Keratinocyte (primary cell): ENCODE measurements around the gene GALNS. TPM values are rescaled to one million over a fixed set of nuclear protein-coding genes. Genes with fewer than 3 reads are reported as not detected.
A peak's percentile ranks its signal among the peaks of the same experiment; 100 is the strongest.

ENCODE experiments used
- DNase-seq: peaks from one replicate; pipeline ENCODE4 v3.0.0-alpha.2; 2011; ENCODE audit warnings: low read depth, missing footprints, low spot score
- FAIRE-seq: peaks from 2 replicates; lab custom pipeline; 2011; peaks lifted over from hg19 to GRCh38; lab: Jason Lieb, UNC
- H2AFZ ChIP-seq: 2 replicates; pipeline ENCODE4 v1.6.0; 2012; ENCODE audit warnings: low read length, control low read depth, inconsistent platforms; ENCODE audit not compliant: control insufficient read depth
- H3K27ac ChIP-seq: 2 replicates; pipeline ENCODE4 v1.5.1; 2011; ENCODE audit warnings: low read length; ENCODE audit not compliant: control insufficient read depth, insufficient read depth
- H3K27me3 ChIP-seq: 3 replicates; pipeline ENCODE4 v1.6.0; 2011; ENCODE audit warnings: low read length; ENCODE audit not compliant: control insufficient read depth, insufficient read depth; ENCODE audit errors: extremely low read depth
- H3K36me3 ChIP-seq, 2 experiments: 2 replicates in 1 of 2; 3 replicates in 1 of 2; pipeline ENCODE4 v1.5.1; 2011; ENCODE audit warnings: low read length in 2 of 2, mild to moderate bottlenecking in 1 of 2; ENCODE audit not compliant: control insufficient read depth in 2 of 2, insufficient read depth in 2 of 2; ENCODE audit errors: extremely low read depth in 1 of 2
- H3K4me1 ChIP-seq: 3 replicates; pipeline ENCODE4 v1.5.1; 2011; ENCODE audit warnings: low read length; ENCODE audit not compliant: control insufficient read depth, insufficient read depth; ENCODE audit errors: extremely low read depth
- H3K4me2 ChIP-seq: 3 replicates; pipeline ENCODE4 v1.6.0; 2011; ENCODE audit warnings: low read depth, low read length; ENCODE audit not compliant: control insufficient read depth, insufficient read depth; ENCODE audit errors: extremely low read depth
- H3K4me3 ChIP-seq, 3 experiments: fragments of 200-600 bp in 1 of 3; sonication (generic) in 1 of 3; 2 replicates in 2 of 3; 3 replicates in 1 of 3; pipeline ENCODE4 v1.5.1; 2011 to 2016; ENCODE audit warnings: low read length in 3 of 3, mild to moderate bottlenecking in 3 of 3, control low read depth in 2 of 3, inconsistent platforms in 1 of 3, low read depth in 1 of 3, mixed read lengths in 1 of 3, mixed run types in 1 of 3, moderate library complexity in 1 of 3; ENCODE audit not compliant: control insufficient read depth in 2 of 3, insufficient read depth in 2 of 3; ENCODE audit errors: extremely low read depth in 1 of 3
- H3K79me2 ChIP-seq: 2 replicates; pipeline ENCODE4 v1.6.0; 2012; ENCODE audit warnings: low read length; ENCODE audit not compliant: control insufficient read depth, insufficient read depth
- H3K9ac ChIP-seq: 3 replicates; pipeline ENCODE4 v1.6.0; 2011; ENCODE audit warnings: low read length; ENCODE audit not compliant: control insufficient read depth, insufficient read depth; ENCODE audit errors: extremely low read depth
- H3K9me1 ChIP-seq: 3 replicates; pipeline ENCODE4 v1.6.0; 2011; ENCODE audit warnings: low read length; ENCODE audit not compliant: control insufficient read depth, insufficient read depth; ENCODE audit errors: extremely low read depth
- H3K9me3 ChIP-seq: 2 replicates; pipeline ENCODE4 v1.5.1; 2012; ENCODE audit warnings: low read depth, low read length; ENCODE audit not compliant: control insufficient read depth
- H4K20me1 ChIP-seq: 3 replicates; pipeline ENCODE4 v1.6.0; 2011; ENCODE audit warnings: low read length; ENCODE audit not compliant: control insufficient read depth, insufficient read depth; ENCODE audit errors: extremely low read depth
- CTCF ChIP-seq, 3 experiments: IDR thresholded peaks in 1 of 3; conservative IDR thresholded peaks in 1 of 3; optimal IDR thresholded peaks in 1 of 3; 2 replicates in 2 of 3; 3 replicates in 1 of 3; pipeline versions ENCODE3 to v1.5.1; 2011; ENCODE audit warnings: low read length in 3 of 3, mild to moderate bottlenecking in 3 of 3, moderate library complexity in 2 of 3, control low read depth in 1 of 3, inconsistent platforms in 1 of 3; ENCODE audit not compliant: insufficient read depth in 2 of 3; ENCODE audit errors: extremely low read depth in 1 of 3
- EZH2 ChIP-seq: IDR thresholded peaks from one replicate; pipeline ENCODE4 v1.6.1; 2012; ENCODE audit warnings: inconsistent platforms, mild to moderate bottlenecking, low read length, moderate library complexity
- dilution Hi-C: fragments of 300-500 bp; cut with MboI; formaldehyde crosslinking; loops from one replicate; pipeline ENCODE4 v1.7.0; 2020; ENCODE audit warnings: low sequenced_read_pairs; ENCODE audit not compliant: extremely low pct_ligation_motif_present
- polyA plus RNA-seq, 5 experiments: library from polyadenylated mRNA; depleted of rRNA in 3 of 5; stranded (reverse) in 3 of 5; stranded (forward) in 1 of 5; unstranded in 1 of 5; fragments of >200 nt; gene quantifications; 1 replicate in 1 of 5; 2 replicates in 3 of 5; 3 replicates in 1 of 5; pipeline versions ENCODE4 v1.2.1 to v1.2.3, GENCODE V29; 2011 to 2012; ENCODE audit warnings: missing spikeins in 2 of 5, low read depth in 1 of 5, low replicate concordance in 1 of 5

Gene GALNS
- polyA plus RNA-seq, 1 donor (not counting 4 experiments of a cell fraction or from before 2014, with no cell fraction given) = 8.3 TPM

GRCh38 chr16:88784856-88785105, 72.0 kb downstream of the GALNS start:
- Histone ChIP-seq H3K9me1 (no peaks in the 10 kb centered on the region), H3K27me3 (peaks cover 4% of the 10 kb centered on the region), H3K27ac (peak overlapping the region; percentile 93), H3K79me2 (peaks cover 49% of the 10 kb centered on the region), H3K9me3 (no peaks in the 10 kb centered on the region), H3K4me3 (peak overlapping the region; percentile 75 to 93 (median 78)), H3K36me3 (peaks cover 0 to 2% of the 10 kb centered on the region in 2 experiments), H3K9ac (peak overlapping the region; percentile 95), H3K4me1 (peaks cover 35% of the 10 kb centered on the region), H4K20me1 (peaks cover 21% of the 10 kb centered on the region), H2AFZ (no peak overlapping the region), H3K4me2 (peak overlapping the region; percentile 10)
- DNase-seq (no peak), FAIRE-seq (no peak)
- dilution Hi-C loops = no loop called here
- TF ChIP-seq EZH2 (no peak), CTCF (optimal IDR thresholded peaks at IDR 0.05 in 1 of 3, IDR thresholded peaks at IDR 0.05 in 1 of 3, conservative IDR thresholded peaks at IDR 0.05 in 1 of 3; ENCODE audit: extremely low read depth in 1 of 3, insufficient read depth in 2 of 3, low read length in 3 of 3) (no peak)

GRCh38 chr16:88784074-88784855, 72.5 kb downstream of the GALNS start:
- Histone ChIP-seq H3K4me3 (peak overlapping the region; percentile 75 to 93 (median 78)), H3K79me2 (peaks cover 54% of the 10 kb centered on the region), H3K4me1 (peaks cover 35% of the 10 kb centered on the region), H4K20me1 (peaks cover 26% of the 10 kb centered on the region), H3K9me1 (no peaks in the 10 kb centered on the region), H3K27ac (peak overlapping the region; percentile 93), H3K4me2 (peak overlapping the region; percentile 100), H3K9ac (peak overlapping the region; percentile 95), H3K36me3 (peaks cover 2 to 4% of the 10 kb centered on the region in 2 experiments), H3K9me3 (no peaks in the 10 kb centered on the region), H2AFZ (no peak overlapping the region), H3K27me3 (no peaks in the 10 kb centered on the region)
- dilution Hi-C loops = no loop called here
- TF ChIP-seq EZH2 (no peak), CTCF (optimal IDR thresholded peaks at IDR 0.05 in 1 of 3, IDR thresholded peaks at IDR 0.05 in 1 of 3, conservative IDR thresholded peaks at IDR 0.05 in 1 of 3; ENCODE audit: extremely low read depth in 1 of 3, insufficient read depth in 2 of 3, low read length in 3 of 3) (peak; percentile 27 to 66 (median 43))
- DNase-seq = no peak
- FAIRE-seq = no peak
